HG03558 (cell line): ENCODE data around the gene LONP2.
A peak's percentile ranks its signal among the peaks of the same experiment; 100 is the strongest.
"Not testable (repeated sequence)": the region's sequence is repeated elsewhere in the genome, so short reads cannot be mapped to it uniquely, and the experiment has no call there.

Source experiments
- ATAC-seq: cut with Tn5 transposase; IDR thresholded peaks from one replicate; pipeline ENCODE4 v1.9.1; 2021; ENCODE audit warnings: moderate number of reproducible peaks; ENCODE audit not compliant: unreplicated experiment; ENCODE audit errors: extremely low read depth

LONP2 gene

GRCh38 chr16:48385253-48386150 is 141.4 kb downstream of the LONP2 start, which contains the start of gene SIAH1:
Gene SIAH1 (minus strand): TSS chr16:48385413. CDS start chr16:48362428, 22,985 bp downstream.
- peak; percentile 35 for ATAC-seq

GRCh38 chr16:48386559-48387312 is 142.6 kb downstream of the LONP2 start:
- ATAC-seq, result no peak

- ATAC-seq, result no peak
Observed at GRCh38 chr16:48392407-48392806, 148.3 kb downstream of the LONP2 start.

GRCh38 chr16:48393485-48394354 is 149.6 kb downstream of the LONP2 start:
- no peak for ATAC-seq

- ATAC-seq, result no peak
Observed at GRCh38 chr16:48394355-48394703, 150.2 kb downstream of the LONP2 start.

- no peak for ATAC-seq
Observed at GRCh38 chr16:48395375-48395774, 151.3 kb downstream of the LONP2 start.

- not testable (repeated sequence) for ATAC-seq
Observed at GRCh38 chr16:48402547-48402946, 158.4 kb downstream of the LONP2 start.

- ATAC-seq, result no peak
Observed at GRCh38 chr16:48405153-48405552, 161.1 kb downstream of the LONP2 start.

GRCh38 chr16:48405907-48406306 is 161.8 kb downstream of the LONP2 start:
- ATAC-seq, result no peak
